Fibroblast of lung (primary cell): ENCODE data around the gene MKI67.

Experiments used
- EZH2 ChIP-seq: IDR thresholded peaks from 2 replicates; pipeline ENCODE4 v1.5.1; 2012; ENCODE audit warnings: low read length, control low read depth, mild to moderate bottlenecking; ENCODE audit errors: missing control alignments
- TF ChIP-seq, protein P1 (sequence below), 2 donors: IDR thresholded peaks in 1 of 2; conservative IDR thresholded peaks in 1 of 2; 1 replicate in 1 of 2; 2 replicates in 1 of 2; pipeline ENCODE4 v1.5.1; 2011 to 2012; ENCODE audit warnings: low read length in 2 of 2, control low read depth in 1 of 2, inconsistent platforms in 1 of 2, low read depth in 1 of 2, mild to moderate bottlenecking in 1 of 2

DNA sequence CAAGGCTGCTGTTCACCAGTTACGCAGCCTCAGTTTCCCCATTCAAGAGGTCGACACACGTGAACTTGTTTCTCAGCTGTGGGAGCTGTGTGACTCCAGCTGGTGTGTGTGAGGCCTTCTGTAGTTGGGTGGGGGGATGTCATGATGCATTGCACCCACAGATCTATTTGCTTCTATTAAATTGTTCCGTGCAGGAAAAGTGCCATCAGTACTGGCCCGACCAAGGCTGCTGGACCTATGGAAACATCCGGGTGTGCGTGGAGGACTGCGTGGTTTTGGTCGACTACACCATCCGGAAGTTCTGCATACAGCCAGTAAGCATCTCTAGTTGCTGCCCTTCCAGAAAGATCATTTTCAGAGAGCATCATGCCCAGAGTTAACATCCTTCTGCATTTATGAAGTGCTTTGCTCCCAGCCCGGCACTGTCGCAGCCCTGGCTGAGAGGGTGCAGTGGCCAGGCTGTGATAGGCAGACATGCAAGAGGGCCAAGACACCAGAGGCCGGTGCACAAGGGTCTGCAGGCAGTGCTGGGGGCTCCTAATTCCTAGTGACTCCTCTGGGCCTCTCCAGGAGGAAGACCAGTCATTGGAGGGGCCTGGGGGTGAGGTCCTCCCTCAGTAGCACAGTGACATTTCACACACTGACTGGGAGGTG is 60.2 kb downstream of the MKI67 start:
- TF ChIP-seq, protein P1, sequence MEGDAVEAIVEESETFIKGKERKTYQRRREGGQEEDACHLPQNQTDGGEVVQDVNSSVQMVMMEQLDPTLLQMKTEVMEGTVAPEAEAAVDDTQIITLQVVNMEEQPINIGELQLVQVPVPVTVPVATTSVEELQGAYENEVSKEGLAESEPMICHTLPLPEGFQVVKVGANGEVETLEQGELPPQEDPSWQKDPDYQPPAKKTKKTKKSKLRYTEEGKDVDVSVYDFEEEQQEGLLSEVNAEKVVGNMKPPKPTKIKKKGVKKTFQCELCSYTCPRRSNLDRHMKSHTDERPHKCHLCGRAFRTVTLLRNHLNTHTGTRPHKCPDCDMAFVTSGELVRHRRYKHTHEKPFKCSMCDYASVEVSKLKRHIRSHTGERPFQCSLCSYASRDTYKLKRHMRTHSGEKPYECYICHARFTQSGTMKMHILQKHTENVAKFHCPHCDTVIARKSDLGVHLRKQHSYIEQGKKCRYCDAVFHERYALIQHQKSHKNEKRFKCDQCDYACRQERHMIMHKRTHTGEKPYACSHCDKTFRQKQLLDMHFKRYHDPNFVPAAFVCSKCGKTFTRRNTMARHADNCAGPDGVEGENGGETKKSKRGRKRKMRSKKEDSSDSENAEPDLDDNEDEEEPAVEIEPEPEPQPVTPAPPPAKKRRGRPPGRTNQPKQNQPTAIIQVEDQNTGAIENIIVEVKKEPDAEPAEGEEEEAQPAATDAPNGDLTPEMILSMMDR (conservative IDR thresholded peaks at IDR 0.05 in 1 of 2, IDR thresholded peaks at IDR 0.05 in 1 of 2; ENCODE audit: low read depth in 1 of 2, low read length in 2 of 2), result no peak
- no peak for TF ChIP-seq EZH2
